HG03175 (cell line): ENCODE data around the gene CTDSP1.

Experiments used
- ATAC-seq: cut with Tn5 transposase; IDR thresholded peaks from one replicate; pipeline ENCODE4 v1.9.1; 2021; ENCODE audit warnings: mild to moderate bottlenecking, moderate library complexity; ENCODE audit not compliant: unreplicated experiment

CTDSP1 gene

DNA sequence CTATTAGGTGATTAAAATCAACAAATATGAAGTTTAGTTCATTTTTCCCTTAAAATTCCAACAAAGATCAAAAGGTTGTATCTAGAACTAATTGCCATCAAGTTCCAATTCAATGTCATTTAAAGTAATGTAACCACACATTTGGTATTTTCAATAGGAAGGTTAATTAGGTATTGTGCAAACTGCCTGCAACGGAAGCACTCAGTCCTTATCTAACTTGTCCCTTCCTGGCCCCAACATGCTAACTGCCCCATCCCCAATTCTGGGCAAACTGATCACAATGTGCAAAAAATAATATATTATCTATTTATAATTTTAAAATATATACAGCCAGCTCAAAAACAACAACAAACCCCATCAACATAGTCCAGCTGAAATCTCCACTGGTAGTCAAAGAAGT, 52.4 kb downstream of the CTDSP1 start:
- ATAC-seq = no peak
